DOHH2 (cell line): Measurements from ENCODE around the gene PLIN1.

ENCODE experiments used
- H3F3A ChIP-seq: fragments of 200-600 bp; sonication (generic), shearing (Covaris generic); 2 replicates; pipeline ENCODE4 v1.6.0; 2016; ENCODE audit warnings: antibody characterized with exemption, mild to moderate bottlenecking; ENCODE audit not compliant: control insufficient read depth, insufficient read depth
- H3K27ac ChIP-seq: fragments of 200-600 bp; sonication (generic); 2 replicates; pipeline ENCODE4 v1.5.1; 2014; ENCODE audit warnings: low read depth, mild to moderate bottlenecking, low read length, moderate library complexity
- H3K27me3 ChIP-seq: fragments of 200-600 bp; sonication (generic); 2 replicates; pipeline ENCODE4 v1.6.1; 2014; ENCODE audit warnings: mild to moderate bottlenecking, low read length, mixed read lengths; ENCODE audit not compliant: control insufficient read depth
- H3K36me3 ChIP-seq: fragments of 200-600 bp; sonication (generic); 2 replicates; pipeline ENCODE4 v1.6.1; 2014; ENCODE audit warnings: mild to moderate bottlenecking, low read length, moderate library complexity, mixed read lengths; ENCODE audit not compliant: control insufficient read depth
- H3K4me1 ChIP-seq: fragments of 200-600 bp; sonication (generic); 2 replicates; pipeline ENCODE4 v1.6.1; 2014; ENCODE audit warnings: mild to moderate bottlenecking, low read length, mixed read lengths; ENCODE audit not compliant: control insufficient read depth
- H3K4me2 ChIP-seq: fragments of 200-600 bp; sonication (generic); 2 replicates; pipeline ENCODE4 v1.6.0; 2014; ENCODE audit warnings: mild to moderate bottlenecking, low read length, moderate library complexity
- H3K4me3 ChIP-seq: fragments of 200-600 bp; sonication (generic); 2 replicates; pipeline ENCODE4 v1.5.1; 2014; ENCODE audit warnings: mild to moderate bottlenecking, low read length, mixed read lengths
- H3K79me2 ChIP-seq: fragments of 200-600 bp; sonication (generic); 2 replicates; pipeline ENCODE4 v1.6.1; 2014; ENCODE audit warnings: mild to moderate bottlenecking, low read length, mixed read lengths; ENCODE audit not compliant: control insufficient read depth
- H3K9me2 ChIP-seq: fragments of 200-600 bp; sonication (generic); replicated peaks from 2 replicates; pipeline ENCODE4 v1.6.1; 2014; ENCODE audit warnings: mild to moderate bottlenecking, low read length, mixed read lengths; ENCODE audit not compliant: control insufficient read depth
- H3K9me3 ChIP-seq: fragments of 200-600 bp; sonication (generic); 2 replicates; pipeline ENCODE4 v1.6.1; 2014; ENCODE audit warnings: antibody characterized with exemption, low read length, mixed read lengths; ENCODE audit not compliant: control insufficient read depth, insufficient read depth
- H4K20me1 ChIP-seq: fragments of 200-600 bp; sonication (generic); 2 replicates; pipeline ENCODE4 v1.6.0; 2014; ENCODE audit warnings: low read depth, mild to moderate bottlenecking, antibody characterized with exemption, low read length, moderate library complexity; ENCODE audit not compliant: control insufficient read depth, insufficient read depth
- CTCF ChIP-seq: fragments of 200-600 bp; sonication (generic); IDR thresholded peaks from one replicate; pipeline ENCODE4 v1.5.1; 2014; ENCODE audit warnings: antibody characterized with exemption, mild to moderate bottlenecking, low read depth, low read length; ENCODE audit not compliant: poor library complexity, severe bottlenecking
- EZH2phosphoT487 ChIP-seq: fragments of 200-600 bp; sonication (generic); IDR thresholded peaks from 2 replicates; pipeline ENCODE4 v1.6.1; 2017; ENCODE audit warnings: borderline replicate concordance, mild to moderate bottlenecking, antibody characterized with exemption, low read length, moderate library complexity, mixed read lengths

PLIN1 gene

GRCh38 chr15:89674526-89674925, 4.6 kb downstream of the PLIN1 start:
- no peak for TF ChIP-seq EZH2phosphoT487
- TF ChIP-seq CTCF, result no peak
- no peak overlapping the region for H3K4me2 ChIP-seq
- no peaks in the 10 kb centered on the region for H3K36me3 ChIP-seq
- H3K9me2 ChIP-seq, result no peaks in the 10 kb centered on the region
- H3K4me1 ChIP-seq, result no peaks in the 10 kb centered on the region
- H3K27ac ChIP-seq, result no peak overlapping the region
- no peaks in the 10 kb centered on the region for H3K27me3 ChIP-seq
- no peaks in the 10 kb centered on the region for H3K79me2 ChIP-seq
- H4K20me1 ChIP-seq, result no peaks in the 10 kb centered on the region
- no peaks in the 10 kb centered on the region for H3F3A ChIP-seq
- H3K9me3 ChIP-seq, result no peaks in the 10 kb centered on the region
- H3K4me3 ChIP-seq, result no peak overlapping the region

- Histone ChIP-seq H3K27ac (no peak overlapping the region), H3K27me3 (no peaks in the 10 kb centered on the region), H3K9me2 (no peaks in the 10 kb centered on the region), H3K79me2 (no peaks in the 10 kb centered on the region), H3F3A (no peaks in the 10 kb centered on the region), H3K4me3 (no peak overlapping the region), H3K9me3 (no peaks in the 10 kb centered on the region), H3K36me3 (no peaks in the 10 kb centered on the region), H4K20me1 (no peaks in the 10 kb centered on the region), H3K4me1 (no peaks in the 10 kb centered on the region), H3K4me2 (no peak overlapping the region)
- peak; percentile 72 for TF ChIP-seq CTCF
- TF ChIP-seq EZH2phosphoT487, result no peak
Measured at GRCh38 chr15:89673165-89673512, 6.0 kb downstream of the PLIN1 start.

- Histone ChIP-seq H3K9me3 (no peaks in the 10 kb centered on the region), H3K27ac (no peak overlapping the region), H3K4me2 (no peak overlapping the region), H3K36me3 (no peaks in the 10 kb centered on the region), H3K79me2 (no peaks in the 10 kb centered on the region), H3K27me3 (no peaks in the 10 kb centered on the region), H4K20me1 (no peaks in the 10 kb centered on the region), H3K4me3 (no peak overlapping the region), H3K9me2 (no peaks in the 10 kb centered on the region), H3K4me1 (no peaks in the 10 kb centered on the region), H3F3A (no peaks in the 10 kb centered on the region)
- TF ChIP-seq EZH2phosphoT487 (no peak), CTCF (no peak)
Measured at GRCh38 chr15:89672221-89673164, 6.7 kb downstream of the PLIN1 start.
